ENCODE measurements around the gene SERPINE1. TPM values are rescaled to one million over a fixed set of nuclear protein-coding genes. Genes with fewer than 3 reads are reported as not detected.
"Not testable (repeated sequence)": the region's sequence is repeated elsewhere in the genome, so short reads cannot be mapped to it uniquely, and the experiment has no call there.

The SERPINE1 gene
- total and polyA plus RNA-seq, 3 experiments from 2014 or later = 0.31 to 0.44 TPM; not detected in 1

GRCh38 chr7:101120315-101120714 lies 6.6 kb upstream of the SERPINE1 start:
- no peak overlapping the region for H3K4me3 Mint-ChIP-seq
- H3K4me3 ChIP-seq (ENCODE audit: low read length) = no peak overlapping the region
- H3K9me3 Mint-ChIP-seq = peaks cover 0 to 2% (median 0%) of the 10 kb centered on the region in 5 donors
- no peaks in the 10 kb centered on the region for H3K36me3 ChIP-seq (ENCODE audit: insufficient read depth, low read length)
- no peak overlapping the region for H3K27ac ChIP-seq (ENCODE audit: low read depth, low read length)
- H3K4me1 Mint-ChIP-seq = peaks cover 6 to 14% (median 8%) of the 10 kb centered on the region in 3 donors
- peaks cover 7% of the 10 kb centered on the region for H3K4me1 ChIP-seq (ENCODE audit: insufficient read depth, low read length)
- H3K27me3 ChIP-seq (ENCODE audit: insufficient read depth, low read length, poor library complexity, severe bottlenecking) = no peaks in the 10 kb centered on the region
- H3K9me3 ChIP-seq (ENCODE audit: low read length) = no peaks in the 10 kb centered on the region
- ChIA-PET POLR2A (no interaction called here), CTCF (no interaction called here)
- no peaks in the 10 kb centered on the region for H3K36me3 Mint-ChIP-seq
- no peak overlapping the region for H3K27ac Mint-ChIP-seq
- peaks cover 48 to 66% of the 10 kb centered on the region in 2 donors for H3K27me3 Mint-ChIP-seq
- DNase-seq = no peak

GRCh38 chr7:101121631-101121990 lies 5.3 kb upstream of the SERPINE1 start:
- DNase-seq; H3K4me3 Mint-ChIP-seq; H3K36me3 Mint-ChIP-seq; H3K4me3 ChIP-seq (ENCODE audit: low read length); CTCF ChIA-PET; H3K9me3 Mint-ChIP-seq; H3K27me3 ChIP-seq (ENCODE audit: insufficient read depth, low read length, poor library complexity, severe bottlenecking); POLR2A ChIA-PET; H3K9me3 ChIP-seq (ENCODE audit: low read length); H3K27ac ChIP-seq (ENCODE audit: low read depth, low read length); H3K36me3 ChIP-seq (ENCODE audit: insufficient read depth, low read length); H3K27ac Mint-ChIP-seq: not testable (repeated sequence)
- peaks cover 16 to 25% (median 18%) of the 10 kb centered on the region in 3 donors for H3K4me1 Mint-ChIP-seq
- peaks cover 14% of the 10 kb centered on the region for H3K4me1 ChIP-seq (ENCODE audit: insufficient read depth, low read length)
- peaks cover 56 to 73% of the 10 kb centered on the region in 2 donors for H3K27me3 Mint-ChIP-seq

- ChIA-PET POLR2A (no interaction called here), CTCF (interaction anchor here (0.9 kb wide), 1 partner anchor 22 kb away, joined by 3 read pairs; no protein-coding TSS in a partner anchor)
- H3K27me3 ChIP-seq (ENCODE audit: insufficient read depth, low read length, poor library complexity, severe bottlenecking) = peaks cover 5% of the 10 kb centered on the region
- H3K27ac ChIP-seq (ENCODE audit: low read depth, low read length) = no peak overlapping the region
- no peaks in the 10 kb centered on the region for H3K9me3 ChIP-seq (ENCODE audit: low read length)
- no peak overlapping the region for H3K4me3 ChIP-seq (ENCODE audit: low read length)
- DNase-seq = no peak
- no peaks in the 10 kb centered on the region for H3K36me3 ChIP-seq (ENCODE audit: insufficient read depth, low read length)
- H3K4me3 Mint-ChIP-seq = peak overlapping the region in 2 of 7 donors; percentile 15 to 27
- no peaks in the 10 kb centered on the region for H3K36me3 Mint-ChIP-seq
- peaks cover 56 to 76% of the 10 kb centered on the region in 2 donors for H3K27me3 Mint-ChIP-seq
- H3K27ac Mint-ChIP-seq = no peak overlapping the region
- H3K4me1 Mint-ChIP-seq = peaks cover 23 to 32% (median 24%) of the 10 kb centered on the region in 3 donors
- H3K9me3 Mint-ChIP-seq = peaks cover 0 to 2% (median 0%) of the 10 kb centered on the region in 5 donors
- peaks cover 21% of the 10 kb centered on the region for H3K4me1 ChIP-seq (ENCODE audit: insufficient read depth, low read length)
Observed at GRCh38 chr7:101121991-101122932, 4.6 kb upstream of the SERPINE1 start.

GRCh38 chr7:101122933-101123702 lies 3.8 kb upstream of the SERPINE1 start:
- Mint-ChIP-seq H3K27me3 (peaks cover 59 to 81% of the 10 kb centered on the region in 2 donors), H3K4me3 (no peak overlapping the region), H3K9me3 (peaks cover 0 to 2% (median 0%) of the 10 kb centered on the region in 5 donors), H3K4me1 (peaks cover 25 to 35% (median 27%) of the 10 kb centered on the region in 3 donors), H3K27ac (peak overlapping the region in 1 of 8 donors; percentile 15), H3K36me3 (no peaks in the 10 kb centered on the region)
- Histone ChIP-seq H3K27ac (ENCODE audit: low read depth, low read length) (no peak overlapping the region), H3K4me1 (ENCODE audit: insufficient read depth, low read length) (peaks cover 21% of the 10 kb centered on the region), H3K27me3 (ENCODE audit: insufficient read depth, low read length, poor library complexity, severe bottlenecking) (peaks cover 9% of the 10 kb centered on the region), H3K4me3 (ENCODE audit: low read length) (no peak overlapping the region), H3K36me3 (ENCODE audit: insufficient read depth, low read length) (no peaks in the 10 kb centered on the region), H3K9me3 (ENCODE audit: low read length) (no peaks in the 10 kb centered on the region)
- DNase-seq = no peak
- POLR2A ChIA-PET = no interaction called here
- CTCF ChIA-PET = interaction anchor here (0.9 to 2.2 kb wide), 2 partner anchors 20 to 21 kb away, joined by 3 to 14 read pairs; no protein-coding TSS in a partner anchor

GRCh38 chr7:101123703-101124068 lies 3.2 kb upstream of the SERPINE1 start:
- peaks cover 21% of the 10 kb centered on the region for H3K4me1 ChIP-seq (ENCODE audit: insufficient read depth, low read length)
- no peak overlapping the region for H3K4me3 ChIP-seq (ENCODE audit: low read length)
- DNase-seq = no peak
- Mint-ChIP-seq H3K27ac (no peak overlapping the region), H3K27me3 (peaks cover 58 to 82% of the 10 kb centered on the region in 2 donors), H3K4me1 (peaks cover 25 to 38% (median 27%) of the 10 kb centered on the region in 3 donors), H3K9me3 (no peaks in the 10 kb centered on the region), H3K4me3 (no peak overlapping the region), H3K36me3 (no peaks in the 10 kb centered on the region)
- peaks cover 9% of the 10 kb centered on the region for H3K27me3 ChIP-seq (ENCODE audit: insufficient read depth, low read length, poor library complexity, severe bottlenecking)
- ChIA-PET POLR2A (no interaction called here), CTCF (interaction anchor here (2.2 kb wide), 1 partner anchor 20 kb away, joined by 14 read pairs; no protein-coding TSS in a partner anchor)
- H3K27ac ChIP-seq (ENCODE audit: low read depth, low read length) = no peak overlapping the region
- no peaks in the 10 kb centered on the region for H3K36me3 ChIP-seq (ENCODE audit: insufficient read depth, low read length)
- H3K9me3 ChIP-seq (ENCODE audit: low read length) = no peaks in the 10 kb centered on the region

GRCh38 chr7:101124376-101125056 lies 2.4 kb upstream of the SERPINE1 start:
- H3K27ac ChIP-seq (ENCODE audit: low read depth, low read length) = no peak overlapping the region
- CTCF ChIA-PET = interaction anchor here (2.2 kb wide), 1 partner anchor 19 kb away, joined by 14 read pairs; no protein-coding TSS in a partner anchor
- H3K4me1 ChIP-seq (ENCODE audit: insufficient read depth, low read length) = peaks cover 21% of the 10 kb centered on the region
- Mint-ChIP-seq H3K9me3 (no peaks in the 10 kb centered on the region), H3K4me3 (no peak overlapping the region), H3K4me1 (peaks cover 25 to 38% (median 27%) of the 10 kb centered on the region in 3 donors), H3K36me3 (no peaks in the 10 kb centered on the region), H3K27me3 (peaks cover 53 to 77% of the 10 kb centered on the region in 2 donors), H3K27ac (peak overlapping the region in 1 of 8 donors; percentile 30)
- peaks cover 9% of the 10 kb centered on the region for H3K27me3 ChIP-seq (ENCODE audit: insufficient read depth, low read length, poor library complexity, severe bottlenecking)
- H3K9me3 ChIP-seq (ENCODE audit: low read length) = no peaks in the 10 kb centered on the region
- DNase-seq = no peak
- no peaks in the 10 kb centered on the region for H3K36me3 ChIP-seq (ENCODE audit: insufficient read depth, low read length)
- POLR2A ChIA-PET = no interaction called here
- H3K4me3 ChIP-seq (ENCODE audit: low read length) = no peak overlapping the region

- Histone ChIP-seq H3K4me3 (ENCODE audit: low read length) (peak overlapping the region; percentile 39), H3K27ac (ENCODE audit: low read depth, low read length) (no peak overlapping the region), H3K36me3 (ENCODE audit: insufficient read depth, low read length) (no peaks in the 10 kb centered on the region), H3K9me3 (ENCODE audit: low read length) (no peaks in the 10 kb centered on the region), H3K4me1 (ENCODE audit: insufficient read depth, low read length) (peaks cover 21% of the 10 kb centered on the region), H3K27me3 (ENCODE audit: insufficient read depth, low read length, poor library complexity, severe bottlenecking) (peaks cover 9% of the 10 kb centered on the region)
- Mint-ChIP-seq H3K4me1 (peaks cover 25 to 38% (median 27%) of the 10 kb centered on the region in 3 donors), H3K36me3 (no peaks in the 10 kb centered on the region), H3K9me3 (no peaks in the 10 kb centered on the region), H3K27me3 (peaks cover 42 to 76% of the 10 kb centered on the region in 2 donors), H3K4me3 (peak overlapping the region in 5 of 7 donors; percentile 31 to 75 (median 73)), H3K27ac (peak overlapping the region in 4 of 8 donors; percentile 22 to 74 (median 54))
- DNase-seq = no peak
- CTCF ChIA-PET = interaction anchor here (0.6 to 1.5 kb wide), 3 partner anchors 18 to 415 kb away, joined by 3 to 6 read pairs (median 3); no protein-coding TSS in a partner anchor
- POLR2A ChIA-PET = no interaction called here
Observed at GRCh38 chr7:101125989-101126650, 784 bp upstream of the SERPINE1 start.
